Stimulated activated naive CD8-positive, alpha-beta T cell treated with anti-CD3 and anti-CD28 coated beads, Interleukin-15, Interleukin-2, amounts not matched to agents 100 U/mL and 50 U/mL, for 24 hours (primary cell): Measurements from ENCODE around the gene PRKAG1.

ENCODE experiments used
- ATAC-seq: fragments of 150-1000 bp; cut with Tn5 transposase; one replicate; pipeline ENCODE4 v1.10.0; 2021
- DNase-seq: peaks from one replicate; pipeline ENCODE4 v3.0.0; 2021

The PRKAG1 gene

DNA sequence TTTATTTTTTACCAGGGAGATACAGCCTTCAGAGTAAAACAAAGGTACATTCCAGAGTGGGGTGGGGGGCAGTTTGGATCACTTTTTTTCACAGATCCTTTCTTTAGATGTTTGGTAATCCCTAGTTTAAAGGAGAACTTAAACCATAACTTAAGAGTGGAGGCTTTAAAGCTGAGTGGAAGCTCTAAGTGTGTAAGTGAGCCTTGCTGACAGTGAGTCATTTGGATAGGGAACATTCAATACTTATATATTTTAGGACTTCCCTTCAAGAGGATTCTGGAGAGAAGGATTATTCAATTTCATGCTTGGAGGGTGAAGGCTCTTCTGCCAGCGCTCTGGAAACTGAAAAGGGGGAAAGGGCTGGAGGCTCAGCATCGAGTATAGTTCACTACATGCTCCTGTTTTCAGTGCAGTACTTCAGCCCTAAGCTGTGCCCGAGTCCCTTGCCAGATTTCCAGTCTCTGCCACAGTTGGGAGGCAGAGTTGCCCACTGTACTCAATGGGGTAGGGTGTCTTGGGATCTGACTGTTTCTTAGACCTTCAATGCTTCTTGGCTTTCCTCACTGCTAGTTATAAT is 8.4 kb downstream of the PRKAG1 start:
- no peak for ATAC-seq
- DNase-seq: no peak

DNA sequence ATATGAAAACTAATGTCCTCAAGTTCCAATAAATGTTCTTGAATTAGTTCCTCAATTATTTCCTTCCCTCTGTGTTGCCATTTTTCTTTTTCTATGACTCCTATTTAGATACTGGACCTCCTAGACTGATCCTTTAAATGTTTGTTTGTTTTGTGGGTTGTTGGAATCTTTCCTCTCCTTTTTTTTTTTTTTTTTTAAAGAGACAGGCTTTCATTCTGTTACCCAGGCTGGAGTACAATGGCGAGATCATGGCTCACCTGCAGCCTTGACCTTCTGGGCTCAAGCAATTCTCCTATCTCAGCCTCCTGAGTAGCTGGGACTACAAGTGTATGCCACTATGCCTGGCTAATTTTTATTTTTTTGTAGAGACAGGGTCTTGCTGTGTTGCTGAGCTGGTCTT is 9.6 kb downstream of the PRKAG1 start:
- DNase-seq: no peak
- ATAC-seq: no peak

DNA sequence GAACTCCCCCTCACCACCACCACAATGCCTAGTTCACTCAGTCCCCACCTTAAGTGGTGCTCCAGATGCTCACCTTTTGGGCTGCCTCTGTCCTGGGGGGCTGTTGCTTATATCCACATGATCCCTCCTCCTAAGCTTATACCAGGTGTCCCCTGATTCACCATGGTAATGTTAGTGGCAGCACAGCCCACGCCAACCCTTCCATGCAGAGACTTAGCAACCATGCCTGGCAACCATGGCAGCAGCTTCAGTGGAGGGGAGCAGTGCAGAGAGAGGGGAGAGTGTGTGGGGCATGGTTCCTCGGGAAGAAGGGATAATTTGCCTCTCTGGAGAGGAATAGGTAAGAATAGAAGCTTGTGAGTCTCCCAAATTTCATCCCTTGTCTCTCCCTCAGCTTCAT is 18.2 kb downstream of the PRKAG1 start:
- ATAC-seq (no peak), DNase-seq (no peak)

DNA sequence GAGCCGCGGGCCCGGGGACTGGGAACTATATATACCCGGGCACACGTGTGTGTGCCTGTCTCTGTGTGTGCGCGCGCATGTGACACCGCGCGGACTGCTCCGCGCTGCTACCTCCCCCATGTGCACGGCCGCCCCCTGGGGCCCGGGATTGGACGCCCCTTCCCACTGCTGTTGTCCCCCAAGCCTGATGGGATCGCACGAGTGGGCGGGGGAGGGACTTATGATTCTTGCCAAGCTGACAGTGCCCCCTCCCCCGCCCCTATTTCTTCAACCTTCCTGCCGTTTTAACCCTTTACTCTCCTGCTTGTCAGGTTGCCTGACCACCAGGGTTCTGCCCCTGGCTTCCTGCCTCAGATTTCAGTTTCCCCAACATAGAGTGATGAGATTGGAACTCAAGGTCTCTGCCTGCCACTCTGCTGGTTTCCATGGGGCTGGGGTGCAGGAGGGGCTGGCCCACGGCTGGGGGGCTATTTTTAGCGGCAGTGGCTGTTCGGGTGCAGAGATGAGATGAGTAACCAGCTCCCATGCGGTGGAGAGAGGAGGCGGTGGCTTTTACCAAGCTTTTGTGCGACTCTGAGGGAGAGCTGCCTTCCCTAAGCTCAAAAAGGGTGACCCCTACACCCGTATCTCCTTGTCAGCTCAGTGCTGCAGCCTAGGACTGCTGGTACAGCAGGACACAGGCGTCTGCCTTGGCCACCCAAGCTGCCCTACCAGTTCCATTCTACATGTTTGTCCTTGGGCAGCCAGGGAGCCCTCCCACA is 19.0 kb downstream of the PRKAG1 start, which contains the start of gene DDN:
Gene DDN, minus strand, starts transcription at position 5 of the 761 bp plus-strand sequence. CDS start 88 bp downstream, outside the sequence.
- DNase-seq (peak; percentile 68), ATAC-seq (peak; percentile 68)

DNA sequence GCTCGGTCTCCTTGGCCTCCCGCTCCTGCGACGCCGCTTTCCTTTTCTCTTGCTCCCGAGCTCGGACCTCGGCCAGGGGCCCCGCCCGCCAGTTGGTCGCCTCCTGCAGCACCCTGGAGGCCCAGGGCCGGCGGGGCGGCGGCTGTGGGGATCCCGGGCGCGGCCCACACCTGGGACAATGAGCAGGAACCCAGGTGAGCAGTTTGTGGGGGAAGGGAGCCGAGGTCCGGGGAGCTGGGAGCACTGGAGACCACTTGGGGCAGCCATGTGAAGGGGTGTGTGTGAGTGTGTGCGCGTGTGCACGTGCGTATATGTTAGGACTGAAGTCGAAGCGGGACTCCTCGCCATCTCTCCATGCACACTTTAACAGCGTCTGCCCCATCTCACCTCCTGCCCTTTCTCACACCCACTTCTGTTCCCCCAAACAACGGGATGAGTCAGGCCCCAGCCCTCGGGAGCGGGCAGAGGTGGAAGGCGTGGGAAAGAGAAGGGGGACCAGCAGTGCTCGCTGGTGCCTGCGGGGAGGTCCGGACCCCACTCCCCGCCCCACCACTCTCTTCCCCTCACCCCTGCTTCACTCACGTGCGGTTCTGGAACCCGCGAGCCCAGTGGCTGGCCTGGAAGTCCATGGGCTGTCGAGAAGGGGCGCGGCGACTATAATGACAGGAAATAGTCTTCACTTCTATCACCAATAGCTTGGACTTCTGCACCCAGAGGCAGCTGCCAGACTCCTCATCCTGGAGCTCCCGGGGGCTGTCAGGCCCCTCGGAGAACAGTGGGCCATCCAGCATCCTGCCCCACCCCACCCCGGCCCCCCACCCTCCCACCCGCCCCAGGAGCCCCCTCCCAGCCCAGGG is 19.9 kb downstream of the PRKAG1 start:
- ATAC-seq (peak; percentile 37), DNase-seq (peak; percentile 54)

DNA sequence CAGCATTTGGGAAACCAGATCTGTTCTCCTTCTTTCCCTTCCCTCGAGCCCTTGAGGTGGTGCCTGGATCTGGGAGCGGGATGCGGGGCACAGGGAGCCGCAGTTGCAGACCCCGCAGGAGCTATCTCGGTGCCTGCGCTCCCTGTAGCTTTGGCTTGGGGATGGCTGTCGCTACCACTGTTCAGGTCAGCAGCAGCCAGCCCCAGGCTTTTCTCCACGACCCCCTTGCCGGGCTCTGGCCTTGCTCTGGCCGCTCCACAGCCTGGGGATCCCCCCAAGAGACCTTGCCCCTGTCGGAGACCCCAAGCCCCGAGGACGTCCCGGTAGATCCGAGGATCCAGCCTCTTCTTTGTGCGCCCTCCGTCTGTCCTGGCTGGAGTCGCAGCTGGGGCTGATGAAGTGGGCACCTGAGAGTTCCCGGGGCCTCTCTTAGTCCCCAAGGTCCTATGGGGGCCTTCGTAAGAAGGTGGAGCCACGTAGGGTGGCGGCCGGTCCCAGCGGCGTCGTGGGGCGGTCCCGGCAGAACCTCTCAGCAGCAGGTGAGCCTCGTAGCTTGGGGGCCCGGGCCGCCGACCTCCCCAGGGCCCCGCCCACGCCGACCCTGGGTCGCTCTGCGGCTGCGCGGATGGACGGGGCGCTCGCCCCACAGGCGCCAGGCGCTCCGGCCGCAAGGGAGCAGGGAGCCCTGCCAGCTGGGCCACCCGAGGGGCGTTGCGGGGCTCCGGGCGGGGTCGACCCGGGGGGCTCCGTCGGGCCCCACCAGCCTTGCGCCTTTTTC is 20.7 kb downstream of the PRKAG1 start:
- DNase-seq (peak; percentile 65), ATAC-seq (no peak)

DNA sequence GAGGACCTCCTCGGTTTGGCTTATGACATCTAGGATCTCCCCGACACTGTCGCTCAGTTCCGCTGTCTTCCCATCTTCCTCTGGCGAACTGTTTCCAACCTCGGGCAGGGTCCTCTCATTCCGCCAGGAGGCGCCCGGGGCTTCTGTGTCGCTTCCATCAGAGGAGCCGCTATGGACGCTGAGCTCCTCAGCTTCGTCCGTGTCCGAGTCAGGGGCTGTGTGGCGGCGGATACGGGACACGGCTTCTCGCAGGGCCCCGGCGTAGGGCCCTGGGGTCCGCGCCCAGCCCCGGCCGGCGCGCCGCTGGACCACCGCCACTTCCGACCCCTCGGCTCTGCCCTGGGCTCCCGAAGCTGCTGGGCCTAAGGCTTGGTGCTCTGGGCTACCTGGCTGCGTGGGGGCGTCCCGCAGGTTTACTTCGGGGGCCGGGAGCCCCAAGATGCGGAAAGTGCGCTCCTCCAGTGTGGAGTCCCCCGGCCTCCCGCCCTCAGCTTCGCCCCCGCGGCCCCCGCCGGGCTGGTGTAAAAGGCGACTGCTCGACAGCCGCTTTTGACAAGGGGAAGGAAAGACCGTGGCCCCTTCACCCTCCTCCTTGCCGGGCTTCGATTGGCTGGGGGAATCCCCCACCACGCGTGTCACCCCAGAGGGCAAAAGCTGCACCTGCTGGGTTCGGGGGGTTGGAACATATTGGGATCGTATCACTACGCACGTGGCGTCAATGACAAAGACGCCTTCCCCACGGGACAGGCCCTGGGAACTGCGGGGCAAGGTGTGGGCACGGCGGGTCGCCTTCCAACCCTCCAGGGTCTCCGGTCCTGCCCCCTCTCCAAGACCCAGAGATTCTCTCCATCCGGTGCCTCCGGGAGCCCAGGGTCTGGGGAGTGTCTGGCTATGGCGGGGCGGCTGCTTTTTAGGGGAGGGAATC is 21.5 kb downstream of the PRKAG1 start:
- ATAC-seq (peak; percentile 15), DNase-seq (peak; percentile 79)

DNA sequence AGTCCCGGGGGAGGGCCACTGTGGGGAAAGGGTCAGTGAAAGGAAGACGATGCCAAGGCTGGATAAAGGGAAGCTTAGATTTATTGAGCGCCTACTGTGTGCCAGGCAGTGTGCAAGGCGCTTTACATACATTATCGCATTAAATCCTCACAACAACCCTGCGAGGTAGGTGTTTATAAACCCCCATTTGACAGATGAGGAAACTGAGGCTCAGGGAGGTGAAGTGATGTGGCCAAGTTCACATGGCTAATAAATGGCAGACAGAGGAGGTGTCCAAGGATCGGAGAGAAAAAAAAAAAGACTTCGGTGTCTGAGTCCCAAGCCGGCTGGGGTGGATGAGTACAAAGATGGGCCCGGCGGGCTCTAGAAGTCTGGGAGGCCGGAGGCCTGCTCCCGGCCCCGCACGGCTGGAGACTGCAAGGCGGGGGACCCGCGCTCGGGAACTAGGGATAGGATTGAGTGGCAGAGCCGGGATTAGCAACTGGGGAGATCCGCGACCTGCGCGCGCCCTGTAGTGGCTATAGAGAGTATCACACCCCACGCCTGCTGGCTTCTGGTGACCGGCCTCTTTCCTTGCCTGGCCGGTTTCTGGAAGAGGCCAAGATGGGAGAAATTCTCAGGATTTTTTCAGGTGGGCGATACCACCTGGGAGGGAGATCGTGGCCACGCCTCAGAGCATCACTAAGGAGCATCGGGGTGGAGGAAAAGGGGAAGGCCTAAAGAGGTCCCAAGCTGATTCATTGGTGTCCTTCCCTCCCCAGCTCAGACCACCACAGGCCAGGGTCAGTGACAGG is 23.3 kb downstream of the PRKAG1 start:
- ATAC-seq (no peak), DNase-seq (peak; percentile 67)

DNA sequence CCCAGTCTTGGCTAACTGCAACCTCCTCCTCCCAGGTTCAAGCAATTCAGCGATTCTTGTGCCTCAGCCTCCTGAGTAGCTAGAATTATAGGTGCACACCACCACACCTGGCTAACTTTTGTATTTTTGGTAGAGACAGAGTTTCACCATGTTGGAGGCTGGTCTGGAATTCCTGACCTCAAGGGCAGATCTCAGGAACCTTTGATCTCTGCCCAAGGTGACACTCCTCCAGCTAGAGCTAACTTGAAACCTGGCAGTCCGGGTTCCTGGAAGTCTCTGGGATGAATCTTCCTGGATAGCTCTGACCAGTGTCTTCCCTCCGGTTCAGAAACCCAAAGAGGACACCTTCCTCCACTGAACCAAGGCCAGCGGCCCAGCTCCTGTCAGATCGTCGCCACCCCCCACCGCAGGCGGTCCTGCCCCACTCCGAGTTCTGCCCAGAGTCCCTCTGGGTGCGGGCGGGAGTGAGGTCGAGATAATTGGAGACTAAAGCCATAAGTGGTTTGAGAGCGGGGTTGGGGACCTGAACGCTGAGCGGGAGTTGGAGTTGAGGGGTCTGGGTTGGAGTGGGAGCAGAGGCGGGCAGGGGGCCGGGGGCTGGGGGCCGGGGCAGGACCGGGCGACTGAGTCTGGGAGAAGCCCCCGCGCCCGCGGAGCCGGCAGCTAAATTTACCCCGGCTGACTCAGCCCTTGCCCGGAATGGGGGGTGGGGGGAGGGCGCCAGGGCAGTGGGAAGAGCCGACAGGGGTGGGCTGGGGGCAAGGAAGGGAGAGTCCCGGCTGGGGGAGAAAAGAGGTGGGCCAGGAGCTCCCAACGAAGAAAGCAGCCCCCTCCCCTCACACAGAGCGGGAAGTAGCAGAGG is 24.1 kb downstream of the PRKAG1 start:
- DNase-seq (no peak), ATAC-seq (no peak)

DNA sequence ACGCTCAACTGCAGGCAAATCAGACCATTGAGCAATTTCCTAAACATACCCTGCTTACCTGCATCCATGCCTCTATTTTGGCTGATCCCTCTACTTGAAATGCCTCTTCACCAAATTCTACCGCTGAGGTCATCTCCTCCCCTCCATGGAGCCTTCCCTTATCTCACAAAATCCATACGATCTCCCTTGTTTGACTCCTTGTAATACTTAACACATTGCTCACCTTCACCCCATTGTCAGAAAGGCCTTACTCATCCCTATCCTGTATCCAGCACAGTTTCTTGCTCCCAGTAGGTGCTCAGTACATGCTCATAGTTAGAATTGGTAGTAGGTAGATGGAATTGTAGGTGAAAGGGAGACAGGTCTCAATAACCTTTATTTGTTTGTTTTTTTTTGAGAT is 24.8 kb downstream of the PRKAG1 start:
- no peak for DNase-seq
- ATAC-seq: no peak

DNA sequence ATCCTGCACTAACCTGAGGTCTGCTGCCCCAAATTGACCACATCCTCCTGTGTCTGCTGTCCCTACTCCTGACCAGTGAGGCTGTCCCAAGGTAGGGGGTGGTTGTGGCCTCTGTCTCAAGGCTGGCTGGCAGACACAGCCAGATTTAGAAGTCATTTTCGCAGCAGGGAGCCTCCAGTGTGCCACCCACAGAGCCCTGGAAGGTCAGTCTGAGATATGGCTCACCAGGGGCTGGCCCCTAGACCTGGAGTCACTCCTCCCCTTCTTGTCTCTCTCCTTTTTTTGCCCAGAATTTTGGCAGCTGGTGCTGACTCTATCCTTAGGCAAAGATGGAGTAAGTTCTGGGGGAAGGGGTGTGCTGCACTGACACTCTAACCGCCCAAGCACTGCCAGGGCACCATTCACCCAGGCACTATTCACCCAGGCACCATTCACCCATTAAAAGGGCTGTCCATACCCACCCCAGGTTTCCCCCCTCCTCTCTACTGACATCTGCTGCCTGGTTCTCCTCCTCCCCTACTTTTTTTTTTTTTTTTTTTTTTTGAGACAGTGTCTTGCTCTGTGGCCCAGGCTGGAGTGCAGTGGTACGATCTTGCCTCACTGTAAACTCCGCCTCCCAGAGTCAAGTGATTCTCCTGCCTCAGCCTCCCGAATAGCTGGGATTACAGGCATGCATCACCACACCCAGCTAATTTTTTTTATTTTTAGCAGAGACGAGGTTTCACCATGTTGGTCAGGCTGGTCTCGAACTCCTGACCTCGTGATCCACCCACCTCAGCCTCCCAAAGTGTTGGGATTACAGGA is 27.1 kb downstream of the PRKAG1 start:
- no peak for ATAC-seq
- no peak for DNase-seq

DNA sequence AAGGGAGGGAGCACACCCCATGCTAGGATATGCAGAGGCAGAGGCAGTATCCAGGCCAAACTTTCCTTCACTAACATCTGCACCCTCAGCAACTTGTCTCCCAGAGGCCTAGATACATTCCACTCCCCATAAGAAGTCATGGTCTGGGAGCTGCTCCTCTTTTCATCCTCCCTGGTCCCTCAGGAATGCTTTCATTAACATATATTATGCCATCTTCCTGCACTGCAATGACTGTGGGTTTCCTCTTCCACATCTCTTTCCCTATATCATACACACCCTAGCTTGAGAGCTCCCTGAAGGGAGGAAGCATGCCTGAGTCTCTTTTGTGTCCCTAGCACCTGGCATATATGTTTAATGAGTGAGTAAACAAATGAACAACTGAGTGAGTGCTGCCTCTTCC is 28.0 kb downstream of the PRKAG1 start:
- no peak for ATAC-seq
- no peak for DNase-seq

DNA sequence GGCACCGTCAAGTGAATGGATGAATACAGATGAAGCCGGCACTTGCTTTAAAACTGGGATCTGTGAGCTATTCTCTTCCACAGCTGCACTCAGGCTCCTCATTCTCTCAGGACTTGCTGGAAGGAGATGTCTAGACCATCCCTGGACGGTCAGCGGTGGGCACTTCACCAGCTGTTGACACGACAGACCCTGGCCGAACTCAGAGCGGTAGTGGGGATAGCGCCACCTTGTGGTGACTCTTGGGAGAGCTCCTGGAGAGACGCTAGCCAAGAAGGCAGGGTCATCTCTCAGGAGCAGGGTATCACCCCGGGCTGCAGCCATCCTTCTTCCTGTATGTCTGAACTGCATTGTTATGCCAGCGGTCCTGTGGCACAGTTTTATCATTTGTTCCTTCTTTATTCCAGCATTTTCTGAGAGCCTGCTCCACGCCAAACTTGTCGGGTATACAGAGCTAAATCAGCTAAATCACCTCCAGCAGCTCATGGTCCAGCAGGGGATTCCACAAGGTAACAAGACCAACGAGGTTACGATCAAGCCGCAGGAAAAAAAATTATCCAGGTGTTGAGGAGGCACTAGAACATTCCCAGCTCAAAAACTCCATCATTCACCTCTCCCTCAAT is 30.4 kb downstream of the PRKAG1 start:
- ATAC-seq: peak; percentile 59
- peak; percentile 87 for DNase-seq

DNA sequence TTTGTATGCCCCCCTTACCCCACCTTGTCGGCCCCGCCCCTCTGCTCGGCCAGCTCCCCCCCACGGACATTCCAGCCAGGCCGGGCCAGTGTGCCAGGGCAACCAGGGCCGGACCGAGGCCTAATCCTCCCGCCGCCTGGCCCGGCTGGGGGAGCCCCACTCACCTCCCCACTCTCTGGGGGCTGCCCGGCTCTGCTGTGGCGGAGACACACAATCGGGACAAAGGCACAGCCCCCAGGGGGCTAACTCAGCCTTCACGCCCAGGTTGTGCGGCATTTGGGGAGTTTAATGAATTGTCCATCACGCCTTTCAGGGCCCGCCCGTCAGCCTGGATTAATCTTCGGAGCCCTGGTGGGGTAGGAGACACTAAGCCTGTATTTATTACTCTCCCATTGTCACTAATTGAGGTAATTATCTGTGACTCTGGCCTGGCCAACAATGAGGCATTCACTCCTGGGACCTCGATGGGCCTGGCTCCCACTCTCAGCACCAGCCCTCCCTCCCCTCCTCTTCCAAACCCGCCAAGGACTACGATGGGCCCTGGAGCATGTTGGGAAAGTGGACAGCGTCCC is 31.8 kb downstream of the PRKAG1 start:
- DNase-seq (no peak), ATAC-seq (no peak)

DNA sequence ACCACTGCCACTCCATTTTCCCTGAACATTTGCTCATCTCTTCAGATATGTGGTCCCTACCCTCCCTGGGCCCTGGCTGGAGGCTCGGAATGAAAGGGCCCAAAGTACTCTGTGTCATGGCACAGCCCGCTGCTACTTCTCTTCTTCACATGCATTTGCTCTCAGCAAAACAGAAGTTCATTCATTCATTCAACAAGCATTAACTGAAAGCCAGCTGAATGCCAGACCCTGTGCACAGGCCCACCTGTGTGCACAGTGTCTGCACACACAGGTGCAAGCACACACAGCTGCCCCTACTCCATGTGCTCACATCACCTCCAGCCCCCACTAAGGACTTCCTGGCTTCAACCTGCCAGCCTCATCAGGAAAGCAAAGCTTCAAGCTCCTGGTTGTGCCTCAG is 32.7 kb downstream of the PRKAG1 start:
- ATAC-seq (no peak), DNase-seq (no peak)

DNA sequence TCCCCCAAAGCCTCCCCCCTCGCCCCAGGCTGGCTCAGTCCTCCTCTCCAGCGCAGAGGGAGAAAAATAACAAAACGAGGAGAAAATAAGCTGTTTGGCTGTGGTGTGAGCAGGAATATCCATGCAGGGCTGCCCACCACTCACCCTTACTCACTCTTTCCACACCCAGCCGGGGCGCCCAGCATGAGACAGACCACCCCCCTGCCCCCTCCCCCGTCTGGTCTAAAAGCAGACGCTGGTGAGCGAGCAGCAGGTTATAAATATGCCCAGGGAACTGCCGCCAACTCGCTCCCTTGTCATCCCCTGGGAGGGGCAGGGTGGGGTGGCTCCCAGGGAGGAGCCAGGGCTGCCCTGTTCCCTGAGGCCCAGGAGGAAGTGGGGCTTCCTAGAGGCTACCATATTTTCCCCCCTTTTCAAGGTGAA is 33.1 kb downstream of the PRKAG1 start:
- ATAC-seq: no peak
- no peak for DNase-seq

DNA sequence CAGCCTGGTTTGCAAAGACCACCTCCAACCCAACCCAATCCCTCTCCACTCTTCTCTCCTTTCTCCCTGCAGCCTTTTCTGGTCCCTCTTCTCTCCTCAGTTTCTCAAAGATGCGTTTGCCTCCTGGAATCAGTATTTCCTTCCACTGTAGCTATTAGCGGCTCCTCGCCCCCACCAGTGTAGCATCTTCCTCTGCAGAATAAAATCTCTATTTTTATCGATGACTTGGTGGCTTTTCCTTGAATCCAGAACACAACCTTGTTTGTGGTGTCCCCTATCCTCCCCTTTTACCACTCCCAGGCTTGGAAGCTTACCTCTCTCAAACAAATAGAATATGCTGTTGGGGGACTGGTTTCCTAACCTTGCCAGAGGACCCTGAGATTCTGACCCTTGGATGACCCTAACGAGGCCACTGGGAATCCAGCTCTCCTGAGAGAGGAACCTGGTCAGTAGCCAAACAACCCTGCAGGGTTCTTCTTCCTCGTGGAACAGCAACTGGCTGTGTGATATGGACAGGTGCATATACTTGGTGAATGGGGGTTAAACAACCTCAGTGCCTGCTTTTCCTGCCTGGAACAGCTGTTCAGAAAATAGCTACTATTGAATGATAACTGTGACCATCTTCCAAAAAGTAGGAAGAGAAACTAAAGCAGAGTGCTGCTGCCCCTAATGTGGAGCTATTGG is 36.0 kb downstream of the PRKAG1 start:
- ATAC-seq (no peak), DNase-seq (no peak)
